ENCODE results near the gene NPHP4.

Gene NPHP4

GRCh38 chr1:5818755-5819154, 173.5 kb downstream of the NPHP4 start:
- CTCF ChIA-PET, result no interaction called here
- POLR2A ChIA-PET, result no interaction called here
- TF ChIP-seq, protein P1, sequence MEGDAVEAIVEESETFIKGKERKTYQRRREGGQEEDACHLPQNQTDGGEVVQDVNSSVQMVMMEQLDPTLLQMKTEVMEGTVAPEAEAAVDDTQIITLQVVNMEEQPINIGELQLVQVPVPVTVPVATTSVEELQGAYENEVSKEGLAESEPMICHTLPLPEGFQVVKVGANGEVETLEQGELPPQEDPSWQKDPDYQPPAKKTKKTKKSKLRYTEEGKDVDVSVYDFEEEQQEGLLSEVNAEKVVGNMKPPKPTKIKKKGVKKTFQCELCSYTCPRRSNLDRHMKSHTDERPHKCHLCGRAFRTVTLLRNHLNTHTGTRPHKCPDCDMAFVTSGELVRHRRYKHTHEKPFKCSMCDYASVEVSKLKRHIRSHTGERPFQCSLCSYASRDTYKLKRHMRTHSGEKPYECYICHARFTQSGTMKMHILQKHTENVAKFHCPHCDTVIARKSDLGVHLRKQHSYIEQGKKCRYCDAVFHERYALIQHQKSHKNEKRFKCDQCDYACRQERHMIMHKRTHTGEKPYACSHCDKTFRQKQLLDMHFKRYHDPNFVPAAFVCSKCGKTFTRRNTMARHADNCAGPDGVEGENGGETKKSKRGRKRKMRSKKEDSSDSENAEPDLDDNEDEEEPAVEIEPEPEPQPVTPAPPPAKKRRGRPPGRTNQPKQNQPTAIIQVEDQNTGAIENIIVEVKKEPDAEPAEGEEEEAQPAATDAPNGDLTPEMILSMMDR (IDR thresholded peaks at IDR 0.05; ENCODE audit: control extremely low read depth, extremely low read depth, low read depth, missing control alignments), result no peak
- DNase-seq (ENCODE audit: extremely low spot score), result no peak

GRCh38 chr1:5815716-5816115, 176.5 kb downstream of the NPHP4 start:
- CTCF ChIA-PET, result interaction anchor here (1.3 kb wide), 1 partner anchor 26 kb away, joined by 3 read pairs; no protein-coding TSS in a partner anchor
- TF ChIP-seq, protein P1 (IDR thresholded peaks at IDR 0.05; ENCODE audit: control extremely low read depth, extremely low read depth, low read depth, missing control alignments), result no peak
- no peak for DNase-seq (ENCODE audit: extremely low spot score)
- POLR2A ChIA-PET, result no interaction called here

GRCh38 chr1:5815211-5815610, 177.0 kb downstream of the NPHP4 start:
- TF ChIP-seq, protein P1 (IDR thresholded peaks at IDR 0.05; ENCODE audit: control extremely low read depth, extremely low read depth, low read depth, missing control alignments), result no peak
- ChIA-PET POLR2A (no interaction called here), CTCF (interaction anchor here (1.3 kb wide), 1 partner anchor 27 kb away, joined by 3 read pairs; no protein-coding TSS in a partner anchor)
- no peak for DNase-seq (ENCODE audit: extremely low spot score)

GRCh38 chr1:5814046-5814619, 178.1 kb downstream of the NPHP4 start:
- ChIA-PET CTCF (no interaction called here), POLR2A (no interaction called here)
- TF ChIP-seq, protein P1 (IDR thresholded peaks at IDR 0.05; ENCODE audit: control extremely low read depth, extremely low read depth, low read depth, missing control alignments), result no peak
- DNase-seq (ENCODE audit: extremely low spot score), result no peak

- ChIA-PET POLR2A (no interaction called here), CTCF (no interaction called here)
- DNase-seq (ENCODE audit: extremely low spot score), result no peak
- TF ChIP-seq, protein P1 (IDR thresholded peaks at IDR 0.05; ENCODE audit: control extremely low read depth, extremely low read depth, low read depth, missing control alignments), result no peak
These were observed 178.7 kb downstream of the NPHP4 start for GRCh38 chr1:5813480-5813879.

All from GM10248 (cell line).